Subcutaneous abdominal adipose tissue (tissue), 5 donors: ENCODE measurements around the gene TADA3.

Experiments
- H3K27ac ChIP-seq: one replicate; pipeline ENCODE4 v1.7.0; 2013; ENCODE audit warnings: low read depth, mild to moderate bottlenecking, inconsistent platforms, low read length, moderate library complexity
- H3K27me3 ChIP-seq, 5 donors: one replicate each; pipeline ENCODE4 v1.7.0; 2013; ENCODE audit warnings: low read length in 5 of 5, inconsistent platforms in 1 of 5; ENCODE audit not compliant: control insufficient read depth in 5 of 5, insufficient read depth in 4 of 5
- H3K36me3 ChIP-seq, 5 donors: one replicate each; pipeline ENCODE4 v1.7.0; 2013; ENCODE audit warnings: low read length in 5 of 5; ENCODE audit not compliant: control insufficient read depth in 5 of 5, insufficient read depth in 5 of 5
- H3K4me1 ChIP-seq, 5 donors: one replicate each; pipeline ENCODE4 v1.7.0; 2013; ENCODE audit warnings: low read length in 5 of 5, mild to moderate bottlenecking in 3 of 5, moderate library complexity in 1 of 5; ENCODE audit not compliant: control insufficient read depth in 5 of 5, insufficient read depth in 5 of 5
- H3K4me3 ChIP-seq, 5 donors: one replicate each; pipeline ENCODE4 v1.7.0; 2013; ENCODE audit warnings: low read length in 5 of 5, low read depth in 1 of 5
- H3K9ac ChIP-seq, 5 donors: one replicate each; pipeline ENCODE4 v1.7.0; 2013; ENCODE audit warnings: low read length in 5 of 5, mild to moderate bottlenecking in 4 of 5, moderate library complexity in 3 of 5
- H3K9me3 ChIP-seq, 5 donors: one replicate each; pipeline ENCODE4 v1.7.0; 2013; ENCODE audit warnings: low read length in 5 of 5; ENCODE audit not compliant: control insufficient read depth in 5 of 5
- donor health status: healthy.
- donor health status: healthy.
- donor health status: healthy.
- donor health status: healthy.
- donor health status: healthy.

TADA3 gene

GRCh38 chr3:9749645-9750555, 42.4 kb downstream of the TADA3 start, which contains the start of gene OGG1:
OGG1 (plus strand) TSS chr3:9749952; CDS start chr3:9750287, 335 bp downstream.
- peak within 1 kb of the TSS; percentile 75 for H3K27ac ChIP-seq
- no peaks in the 10 kb centered on the region for H3K27me3 ChIP-seq
- H3K4me1 ChIP-seq, result peaks cover 6 to 35% (median 30%) of the 10 kb centered on the region in 5 donors
- H3K9me3 ChIP-seq, result no peaks in the 10 kb centered on the region
- peak within 1 kb of the TSS; percentile 71 to 93 (median 90) for H3K4me3 ChIP-seq
- H3K9ac ChIP-seq, result peak within 1 kb of the TSS; percentile 75 to 83 (median 77)
- H3K36me3 ChIP-seq, result peaks cover 4 to 68% (median 49%) of the 10 kb centered on the region in 5 donors

- H3K9ac ChIP-seq, result peak overlapping the region; percentile 38 to 83 (median 65)
- no peaks in the 10 kb centered on the region for H3K9me3 ChIP-seq
- peaks cover 4 to 68% (median 50%) of the 10 kb centered on the region in 5 donors for H3K36me3 ChIP-seq
- peak overlapping the region; percentile 71 to 93 (median 90) for H3K4me3 ChIP-seq
- H3K27me3 ChIP-seq, result no peaks in the 10 kb centered on the region
- peaks cover 6 to 28% (median 25%) of the 10 kb centered on the region in 5 donors for H3K4me1 ChIP-seq
- peak overlapping the region; percentile 75 for H3K27ac ChIP-seq
Observed at GRCh38 chr3:9749296-9749644, 43.0 kb downstream of the TADA3 start.

GRCh38 chr3:9748031-9748430, 44.2 kb downstream of the TADA3 start:
- Histone ChIP-seq H3K4me1 (peaks cover 6 to 28% (median 24%) of the 10 kb centered on the region in 5 donors), H3K27me3 (no peaks in the 10 kb centered on the region), H3K9ac (no peak overlapping the region), H3K4me3 (no peak overlapping the region), H3K9me3 (no peaks in the 10 kb centered on the region), H3K36me3 (peaks cover 4 to 72% (median 61%) of the 10 kb centered on the region in 5 donors), H3K27ac (no peak overlapping the region)

DNA sequence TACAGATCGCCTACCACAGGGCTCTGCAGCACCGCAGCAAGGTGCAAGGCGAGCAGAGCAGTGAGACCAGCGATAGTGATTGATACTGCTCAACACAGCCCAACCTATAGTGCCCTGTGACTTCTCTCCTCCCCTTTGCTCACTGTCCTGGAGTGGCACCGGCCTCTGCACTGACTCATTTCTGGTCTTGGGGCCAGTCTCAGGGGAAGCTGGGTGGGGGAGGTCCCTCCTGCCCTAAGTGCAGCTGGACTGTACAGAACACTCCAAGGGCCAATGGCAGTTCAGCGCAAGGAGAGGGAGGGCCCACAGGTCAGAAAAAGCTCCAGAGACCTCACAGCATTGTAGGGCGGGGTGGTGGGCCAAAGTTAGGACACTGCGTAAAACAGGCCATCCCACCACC, 45.0 kb downstream of the TADA3 start:
- Histone ChIP-seq H3K4me3 (no peak overlapping the region), H3K36me3 (peaks cover 8 to 76% (median 67%) of the 10 kb centered on the region in 5 donors), H3K4me1 (peaks cover 6 to 28% (median 24%) of the 10 kb centered on the region in 5 donors), H3K27ac (no peak overlapping the region), H3K27me3 (no peaks in the 10 kb centered on the region), H3K9me3 (no peaks in the 10 kb centered on the region), H3K9ac (peak overlapping the region in 1 of 5 donors; percentile 32)

GRCh38 chr3:9746330-9746729, 45.9 kb downstream of the TADA3 start:
- Histone ChIP-seq H3K27ac (no peak overlapping the region), H3K27me3 (no peaks in the 10 kb centered on the region), H3K4me3 (no peak overlapping the region), H3K36me3 (peaks cover 8 to 76% (median 69%) of the 10 kb centered on the region in 5 donors), H3K4me1 (peaks cover 6 to 23% (median 21%) of the 10 kb centered on the region in 5 donors), H3K9me3 (no peaks in the 10 kb centered on the region), H3K9ac (no peak overlapping the region)

GRCh38 chr3:9745521-9745920, 46.8 kb downstream of the TADA3 start:
- H3K27me3 ChIP-seq, result no peaks in the 10 kb centered on the region
- H3K4me1 ChIP-seq, result peaks cover 2 to 14% (median 13%) of the 10 kb centered on the region in 5 donors
- no peak overlapping the region for H3K27ac ChIP-seq
- H3K36me3 ChIP-seq, result peaks cover 11 to 81% (median 78%) of the 10 kb centered on the region in 5 donors
- no peak overlapping the region for H3K4me3 ChIP-seq
- H3K9me3 ChIP-seq, result no peaks in the 10 kb centered on the region
- H3K9ac ChIP-seq, result no peak overlapping the region

DNA sequence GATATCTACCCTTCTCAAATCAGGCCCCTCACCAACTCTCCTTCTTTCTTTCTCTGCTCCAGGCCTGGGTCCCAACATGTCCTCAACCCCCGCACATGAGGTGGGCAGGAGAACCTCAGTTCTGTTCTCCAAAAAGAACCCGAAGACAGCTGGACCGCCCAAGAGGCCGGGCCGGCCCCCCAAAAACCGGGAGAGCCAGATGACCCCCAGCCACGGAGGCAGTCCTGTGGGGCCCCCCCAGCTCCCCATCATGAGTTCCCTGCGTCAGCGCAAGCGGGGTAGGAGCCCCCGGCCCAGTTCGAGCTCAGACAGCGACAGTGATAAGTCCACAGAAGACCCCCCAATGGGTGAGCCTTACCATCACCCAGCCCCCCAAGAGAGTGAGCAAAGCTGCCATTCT, 48.1 kb downstream of the TADA3 start:
- H3K9ac ChIP-seq, result no peak overlapping the region
- H3K4me1 ChIP-seq, result peaks cover 0 to 4% (median 3%) of the 10 kb centered on the region in 5 donors
- H3K9me3 ChIP-seq, result no peaks in the 10 kb centered on the region
- no peaks in the 10 kb centered on the region for H3K27me3 ChIP-seq
- no peak overlapping the region for H3K4me3 ChIP-seq
- no peak overlapping the region for H3K27ac ChIP-seq
- peaks cover 13 to 94% (median 91%) of the 10 kb centered on the region in 5 donors for H3K36me3 ChIP-seq

- H3K9me3 ChIP-seq, result no peaks in the 10 kb centered on the region
Observed at GRCh38 chr3:9743548-9743947, 48.7 kb downstream of the TADA3 start.

DNA sequence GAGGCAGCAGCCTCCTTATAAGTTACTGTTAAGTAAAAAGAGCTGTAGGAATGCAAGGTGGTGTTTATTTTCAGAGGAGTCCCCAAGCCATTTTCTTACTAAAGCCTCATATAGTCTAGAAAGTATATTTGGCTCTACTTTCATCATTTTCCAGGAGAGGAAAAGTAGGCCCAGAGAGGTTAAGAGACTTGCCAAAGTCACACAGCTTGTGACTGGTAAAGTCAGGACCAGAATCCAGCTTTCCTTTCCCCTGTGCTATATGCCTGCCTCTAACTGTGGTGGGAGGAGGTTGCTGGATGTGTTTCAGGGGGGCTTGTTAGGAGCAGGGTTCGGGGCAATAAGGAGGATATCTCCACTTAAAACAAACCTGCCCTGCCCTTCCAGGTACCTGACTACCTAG, 49.7 kb downstream of the TADA3 start:
- H3K27ac ChIP-seq, result no peak overlapping the region
- no peak overlapping the region for H3K9ac ChIP-seq
- no peaks in the 10 kb centered on the region for H3K9me3 ChIP-seq
- no peaks in the 10 kb centered on the region for H3K27me3 ChIP-seq
- peaks cover 17 to 100% (median 99%) of the 10 kb centered on the region in 5 donors for H3K36me3 ChIP-seq
- H3K4me1 ChIP-seq, result no peaks in the 10 kb centered on the region
- no peak overlapping the region for H3K4me3 ChIP-seq

More at GRCh38 chr3:9743548-9743947, 48.7 kb downstream of the TADA3 start:
- Histone ChIP-seq H3K4me1 (no peaks in the 10 kb centered on the region), H3K9ac (no peak overlapping the region), H3K27me3 (no peaks in the 10 kb centered on the region), H3K27ac (no peak overlapping the region), H3K4me3 (no peak overlapping the region), H3K36me3 (peaks cover 17 to 100% (median 97%) of the 10 kb centered on the region in 5 donors)

- Histone ChIP-seq H3K27ac (no peak overlapping the region), H3K36me3 (peaks cover 17 to 98% (median 92%) of the 10 kb centered on the region in 5 donors), H3K27me3 (no peaks in the 10 kb centered on the region), H3K4me3 (no peak overlapping the region), H3K4me1 (peaks cover 0 to 4% (median 0%) of the 10 kb centered on the region in 5 donors), H3K9me3 (no peaks in the 10 kb centered on the region), H3K9ac (no peak overlapping the region)
Observed at GRCh38 chr3:9739181-9739580, 53.1 kb downstream of the TADA3 start.
